Suprapubic skin (tissue), 3 donors: ENCODE measurements around the gene RASGEF1B.

ENCODE experiments used
- CTCF ChIP-seq, 2 donors: fragments of 200-600 bp in 1 of 2; fragments of 450-650 bp in 1 of 2; sonication (generic) in 1 of 2; IDR thresholded peaks; one replicate each; pipeline ENCODE4 v1.5.1; 2016 to 2019; ENCODE audit warnings: antibody characterized with exemption in 2 of 2, mild to moderate bottlenecking in 1 of 2, moderate library complexity in 1 of 2
- EP300 ChIP-seq: sonication (generic); formaldehyde crosslinking; IDR thresholded peaks from one replicate; pipeline ENCODE4 v1.6.1; 2017; ENCODE audit warnings: antibody characterized with exemption
- POLR2A ChIP-seq, 2 donors: fragments of 450-650 bp; IDR thresholded peaks; one replicate each; pipeline ENCODE4 v1.6.1; 2017; ENCODE audit warnings: antibody characterized with exemption in 2 of 2, mild to moderate bottlenecking in 2 of 2, moderate library complexity in 2 of 2

GRCh38 chr4:81518762-81519426 is 47.2 kb upstream of the RASGEF1B start:
- TF ChIP-seq CTCF (IDR thresholded peaks at IDR 0.05) = no peak
- TF ChIP-seq POLR2A (IDR thresholded peaks at IDR 0.05) = no peak
- TF ChIP-seq EP300 = no peak
